LNCAP (cell line): ENCODE results near the gene GIT1.

ENCODE experiments used
- TF ChIP-seq, protein P1 (sequence below): fragments of 450-650 bp; IDR thresholded peaks from 2 replicates; pipeline ENCODE4 v1.5.1; 2017; ENCODE audit warnings: mild to moderate bottlenecking

The GIT1 gene

DNA sequence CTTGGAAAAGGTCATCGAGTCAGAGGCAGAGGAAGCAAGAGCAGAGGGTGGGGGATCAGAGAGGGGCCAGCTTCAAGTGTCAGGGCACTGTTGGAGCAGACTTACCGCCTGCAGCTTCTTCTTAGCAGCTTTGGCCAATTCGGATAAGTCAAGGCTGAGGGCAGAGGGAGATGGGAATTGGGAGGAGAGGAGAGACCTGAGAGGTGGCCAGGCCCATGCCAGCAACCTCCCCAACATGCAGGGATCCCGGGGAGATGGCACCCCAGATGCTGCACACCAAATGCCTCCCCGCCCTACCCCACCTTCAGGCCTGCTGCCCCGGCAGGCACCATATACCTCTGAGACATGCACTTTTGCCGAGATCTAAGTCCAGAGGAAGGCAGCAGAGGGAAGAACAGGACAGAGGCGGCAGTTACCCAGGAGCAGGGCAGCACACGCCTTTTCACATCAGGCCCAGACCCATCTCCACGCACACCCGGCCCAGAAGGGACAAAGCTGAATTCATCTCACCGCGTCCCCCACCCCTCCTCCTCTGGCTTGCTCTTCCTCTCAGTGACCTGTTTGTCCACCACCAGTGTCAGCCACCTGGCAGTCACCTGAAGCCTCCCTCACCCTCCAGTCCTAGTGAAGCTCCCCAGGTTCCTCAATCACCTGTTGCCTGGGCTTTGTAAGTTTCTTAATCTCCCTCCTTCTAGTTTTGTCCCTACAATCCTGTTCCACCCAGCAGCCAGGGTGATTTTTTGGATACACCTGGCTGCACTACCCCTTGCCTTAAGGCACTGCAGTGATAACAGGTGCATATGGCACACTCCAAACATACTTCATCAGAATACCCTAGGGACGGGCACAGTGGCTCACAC lies 10.6 kb downstream of the GIT1 start:
- TF ChIP-seq, protein P1, sequence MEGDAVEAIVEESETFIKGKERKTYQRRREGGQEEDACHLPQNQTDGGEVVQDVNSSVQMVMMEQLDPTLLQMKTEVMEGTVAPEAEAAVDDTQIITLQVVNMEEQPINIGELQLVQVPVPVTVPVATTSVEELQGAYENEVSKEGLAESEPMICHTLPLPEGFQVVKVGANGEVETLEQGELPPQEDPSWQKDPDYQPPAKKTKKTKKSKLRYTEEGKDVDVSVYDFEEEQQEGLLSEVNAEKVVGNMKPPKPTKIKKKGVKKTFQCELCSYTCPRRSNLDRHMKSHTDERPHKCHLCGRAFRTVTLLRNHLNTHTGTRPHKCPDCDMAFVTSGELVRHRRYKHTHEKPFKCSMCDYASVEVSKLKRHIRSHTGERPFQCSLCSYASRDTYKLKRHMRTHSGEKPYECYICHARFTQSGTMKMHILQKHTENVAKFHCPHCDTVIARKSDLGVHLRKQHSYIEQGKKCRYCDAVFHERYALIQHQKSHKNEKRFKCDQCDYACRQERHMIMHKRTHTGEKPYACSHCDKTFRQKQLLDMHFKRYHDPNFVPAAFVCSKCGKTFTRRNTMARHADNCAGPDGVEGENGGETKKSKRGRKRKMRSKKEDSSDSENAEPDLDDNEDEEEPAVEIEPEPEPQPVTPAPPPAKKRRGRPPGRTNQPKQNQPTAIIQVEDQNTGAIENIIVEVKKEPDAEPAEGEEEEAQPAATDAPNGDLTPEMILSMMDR, result no peak

DNA sequence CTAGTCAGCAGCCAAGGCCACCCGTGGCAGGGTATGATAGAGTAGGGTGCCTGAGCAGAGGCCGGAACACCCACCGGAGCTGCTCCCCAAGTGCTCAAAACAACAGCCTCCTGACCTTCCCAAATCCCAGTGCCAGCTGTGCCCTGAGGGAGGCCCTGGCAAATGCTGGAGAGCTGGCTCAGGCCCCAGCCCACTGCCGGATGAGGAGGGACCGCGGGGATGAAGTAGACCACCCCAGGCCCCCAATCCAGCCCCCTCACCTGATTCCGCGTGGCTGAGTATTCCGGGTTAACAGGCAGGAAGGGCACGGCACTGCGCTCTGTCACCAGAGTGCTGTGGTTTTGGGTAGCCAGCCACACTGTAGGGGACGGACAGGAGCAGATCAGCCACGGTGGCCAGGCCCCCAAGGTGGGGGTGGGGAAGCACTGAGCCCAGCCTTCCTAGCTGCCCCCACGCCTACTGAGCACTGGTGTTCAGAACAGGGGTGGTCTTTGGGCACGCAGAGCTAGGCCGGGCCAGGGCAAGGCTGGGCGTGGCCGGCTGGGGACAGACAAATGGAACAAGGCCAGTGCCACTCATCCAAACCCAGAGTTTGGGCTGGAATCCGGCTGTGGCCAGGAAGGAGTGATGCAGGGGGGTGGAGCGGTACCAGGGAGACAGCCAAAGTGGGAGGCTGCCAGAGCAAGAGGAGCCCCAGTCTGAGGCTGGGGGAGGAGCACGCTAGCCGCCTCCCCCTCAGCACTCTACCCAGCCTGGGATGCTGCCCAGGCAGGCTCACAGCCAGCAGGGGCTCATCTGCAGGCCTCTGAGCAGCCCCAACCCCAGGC lies 11.8 kb downstream of the GIT1 start:
- TF ChIP-seq, protein P1, result no peak

DNA sequence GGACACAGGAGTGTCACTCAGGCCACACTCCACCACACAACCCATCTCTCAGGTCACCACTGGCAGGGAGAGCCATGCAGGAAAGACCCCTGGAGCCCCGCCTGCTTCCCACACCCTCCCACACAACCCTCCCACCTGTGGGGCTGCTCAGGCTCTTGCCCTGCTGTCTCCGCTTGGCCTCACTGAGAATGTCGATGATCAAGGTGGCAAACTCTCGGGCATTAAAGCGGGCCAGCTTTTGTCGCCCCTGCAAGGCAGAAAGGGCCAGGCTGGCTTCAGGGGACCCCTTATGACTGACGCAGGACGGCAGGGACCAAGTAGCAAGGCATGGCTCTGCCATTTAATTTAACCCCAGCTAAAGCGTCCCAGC lies 12.5 kb downstream of the GIT1 start:
- TF ChIP-seq, protein P1, result no peak

- TF ChIP-seq, protein P1, result no peak
Observed at GRCh38 chr17:29576214-29577000, 13.0 kb downstream of the GIT1 start.

DNA sequence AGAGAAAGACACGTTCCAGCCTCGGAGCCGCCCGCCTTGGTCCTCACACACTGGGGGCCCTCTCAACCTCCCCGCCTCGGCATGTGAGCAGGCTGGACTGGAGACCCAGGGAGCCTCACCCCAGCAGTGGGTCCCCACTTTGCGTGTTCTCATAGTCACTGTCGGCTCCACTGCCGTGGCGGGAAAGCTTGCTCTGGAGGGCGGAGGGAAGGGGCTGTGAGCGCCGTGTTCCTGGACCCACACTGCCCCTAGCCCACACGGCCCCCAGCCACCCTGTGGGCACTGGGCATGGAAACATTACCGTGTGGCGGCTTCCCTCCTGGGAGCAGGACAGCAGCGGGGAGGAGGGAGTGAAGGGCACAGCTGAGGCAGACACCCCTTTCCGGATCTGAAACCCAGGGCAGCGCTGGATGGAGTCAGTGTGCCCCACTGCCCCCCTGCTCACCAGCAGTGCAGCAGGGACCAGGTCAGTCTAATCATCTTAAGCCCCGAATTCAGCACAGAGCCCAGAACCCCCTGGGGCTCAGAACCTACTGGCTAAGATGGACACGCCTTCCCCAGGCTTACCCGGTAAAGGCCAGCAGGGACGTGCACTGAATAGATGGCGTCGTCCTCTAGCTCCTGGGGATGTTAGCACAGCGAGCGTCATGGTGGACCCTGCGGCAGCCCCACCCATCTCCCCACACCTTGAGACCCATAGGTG lies 13.8 kb downstream of the GIT1 start:
- TF ChIP-seq, protein P1, result no peak

- TF ChIP-seq, protein P1, result no peak
Observed at GRCh38 chr17:29574732-29575510, 14.5 kb downstream of the GIT1 start.
